T-helper 2 cell (primary cell): ENCODE results near the gene RLN3.
"Not testable (repeated sequence)": the region's sequence is repeated elsewhere in the genome, so short reads cannot be mapped to it uniquely, and the experiment has no call there.

Experiments used
- DNase-seq, 5 experiments: peaks; one replicate each; pipeline versions ENCODE4 v3.0.0 to v3.0.0-alpha.2; 2012 to 2022

RLN3 gene

GRCh38 chr19:14022469-14022868 is 5.5 kb upstream of the RLN3 start:
- no peak for DNase-seq

DNA sequence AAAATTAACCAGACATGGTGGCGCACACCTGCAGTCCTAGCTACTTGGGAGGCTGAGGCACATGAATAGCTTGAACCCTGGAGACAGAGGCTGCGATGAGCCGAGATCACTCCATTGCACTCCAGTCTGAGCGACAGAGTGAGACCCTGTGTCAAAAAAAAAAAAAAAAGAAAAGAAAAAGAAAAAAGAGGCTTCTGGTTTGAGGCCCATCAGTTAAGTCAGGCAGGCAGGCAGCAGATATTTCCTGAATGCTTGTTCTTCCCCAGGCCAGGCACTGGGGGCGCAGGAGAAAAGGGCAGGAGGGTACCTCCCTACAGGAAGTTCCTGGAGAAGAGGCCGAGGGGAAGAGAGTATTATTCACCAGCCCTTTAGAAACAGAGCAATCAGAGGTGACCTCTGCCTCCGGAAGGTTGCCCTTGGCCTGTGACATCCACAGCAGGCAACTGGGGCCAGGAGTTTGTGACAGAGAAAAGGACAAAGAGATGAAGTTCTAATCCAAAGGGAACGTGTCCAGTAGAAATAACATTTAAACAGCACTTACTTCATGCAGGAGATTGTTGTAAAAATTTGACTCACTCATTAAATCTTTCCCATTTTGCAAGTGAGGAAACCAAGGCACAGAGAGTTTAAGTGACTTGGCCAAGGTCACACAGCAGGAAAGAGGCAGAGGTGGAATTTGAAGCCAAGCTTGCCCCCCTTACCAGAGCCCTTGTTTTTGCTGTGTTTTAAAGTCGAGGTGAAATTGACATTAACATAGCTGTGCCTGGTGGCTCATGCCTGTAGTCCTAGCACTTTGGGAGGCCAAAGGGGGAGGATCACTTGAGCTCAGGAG is 4.3 kb upstream of the RLN3 start:
- DNase-seq, result no peak

GRCh38 chr19:14026652-14027192 is 1.2 kb upstream of the RLN3 start:
- not testable (repeated sequence) for DNase-seq

GRCh38 chr19:14028901-14029300 is 953 bp downstream of the RLN3 start:
- no peak for DNase-seq

GRCh38 chr19:14030997-14031718 is 3.2 kb downstream of the RLN3 start:
- peak in 3 of 5 experiments; percentile 63 to 78 (median 76) for DNase-seq

GRCh38 chr19:14031719-14032480 is 4.0 kb downstream of the RLN3 start, which contains the start of gene IL27RA:
Gene IL27RA, plus strand, starts transcription at chr19:14031762. Its CDS starts 111 bp downstream, at chr19:14031873.
- DNase-seq, result peak; percentile 51 to 90 (median 76)

- no peak for DNase-seq
Measured at GRCh38 chr19:14033946-14034345, 6.0 kb downstream of the RLN3 start.

DNA sequence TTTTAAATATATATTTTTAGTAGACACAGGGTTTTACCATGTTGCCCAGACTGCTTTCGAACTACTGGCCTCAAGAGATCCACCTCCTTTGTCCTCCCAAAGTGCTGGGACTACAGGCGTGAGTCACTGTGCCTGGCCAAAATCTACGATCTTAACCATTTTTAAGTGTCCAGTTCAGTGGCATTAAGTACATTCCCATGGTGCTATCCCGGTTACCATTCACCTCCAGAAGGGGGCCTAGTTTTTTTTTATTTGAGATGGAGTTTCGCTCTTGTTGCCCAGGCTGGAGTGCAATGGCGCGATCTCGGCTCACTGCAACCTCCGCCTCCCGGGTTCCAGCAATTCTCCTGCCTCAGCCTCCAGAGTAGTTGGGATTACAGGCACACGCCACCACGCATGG is 7.2 kb downstream of the RLN3 start:
- not testable (repeated sequence) for DNase-seq

DNA sequence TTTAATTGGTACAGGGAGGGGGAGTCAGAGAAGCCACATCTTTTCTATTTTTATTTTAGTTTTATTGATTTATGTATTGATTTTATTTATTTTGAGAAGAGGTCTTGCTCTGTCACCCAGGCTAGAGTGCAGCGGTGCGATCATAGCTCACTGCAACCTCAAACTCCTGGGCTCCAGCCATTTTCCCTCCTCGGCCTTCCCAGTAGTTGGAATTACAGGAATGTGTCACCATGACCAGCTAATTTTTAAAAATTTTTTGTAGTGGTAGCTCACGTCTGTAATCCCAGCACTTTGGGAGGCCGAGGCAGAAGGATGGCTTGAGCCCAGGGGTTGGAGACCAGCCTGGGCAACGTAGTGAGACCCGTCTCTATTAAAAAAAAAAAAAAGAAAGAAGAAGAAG is 7.8 kb downstream of the RLN3 start:
- DNase-seq, result no peak

DNA sequence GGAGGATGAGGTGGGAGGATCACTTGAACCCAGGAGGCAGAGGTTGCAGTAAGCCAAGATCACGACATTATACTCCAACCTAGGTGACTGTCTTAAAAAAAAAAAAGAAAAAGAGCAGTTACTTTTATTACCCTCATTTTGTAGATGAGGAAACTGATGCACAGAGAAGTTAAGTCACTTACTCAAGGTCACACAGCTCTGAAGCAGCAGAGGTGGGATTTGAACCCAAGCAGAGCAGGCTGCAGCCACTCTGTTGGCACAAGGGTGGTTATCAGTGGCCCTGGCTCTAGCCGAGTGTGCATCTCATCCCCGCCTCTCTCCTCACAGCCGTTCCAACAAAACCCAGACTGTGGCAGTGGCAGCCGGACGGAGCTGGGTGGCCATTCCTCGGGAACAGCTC is 11.2 kb downstream of the RLN3 start:
- no peak for DNase-seq

DNA sequence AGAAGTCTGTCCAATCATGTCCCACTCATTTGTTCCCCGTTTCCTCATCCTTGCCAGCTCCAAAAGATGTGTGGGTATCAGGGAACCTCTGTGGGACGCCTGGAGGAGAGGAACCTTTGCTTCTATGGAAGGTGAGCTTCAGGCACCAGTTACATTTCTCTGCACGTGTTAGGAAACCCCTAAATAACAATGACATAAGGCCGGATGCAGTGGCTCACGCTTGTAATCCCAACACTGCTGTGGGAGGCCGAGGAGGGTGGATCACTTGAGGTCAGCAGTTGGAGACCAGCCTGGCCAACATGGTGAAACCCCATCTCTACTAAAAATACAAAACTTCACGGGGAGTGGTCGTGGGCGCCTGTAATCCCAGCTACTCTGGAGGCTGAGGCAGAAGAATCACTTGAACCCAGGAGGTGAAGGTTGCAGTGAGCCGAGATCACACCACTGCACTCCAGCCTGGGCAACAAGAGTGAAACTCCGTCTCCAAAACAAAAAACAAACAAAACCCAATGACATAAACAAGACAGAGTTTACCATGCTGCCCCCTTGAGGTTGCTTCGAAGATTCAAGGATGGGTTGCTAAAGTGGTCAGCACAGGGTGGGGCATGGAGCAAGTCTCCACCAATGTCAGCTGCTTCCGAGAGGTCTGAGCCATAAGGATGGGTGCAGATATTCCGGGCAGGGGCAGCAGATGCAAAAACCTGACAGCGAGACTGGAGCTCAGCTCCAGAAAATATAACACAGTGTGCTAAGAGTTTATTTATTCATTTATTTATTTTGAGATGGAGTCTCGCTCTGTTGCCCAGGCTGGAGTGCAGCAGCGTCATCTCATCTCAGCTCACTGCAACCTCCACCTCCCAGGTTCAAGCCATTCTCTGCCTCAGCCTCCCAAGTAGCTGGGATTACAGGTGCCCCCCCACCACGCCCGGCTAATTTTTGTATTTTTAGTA is 15.0 kb downstream of the RLN3 start:
- peak in 3 of 5 experiments; percentile 28 to 71 (median 42) for DNase-seq

GRCh38 chr19:14047866-14048265 is 19.9 kb downstream of the RLN3 start:
- DNase-seq, result not testable (repeated sequence)

DNA sequence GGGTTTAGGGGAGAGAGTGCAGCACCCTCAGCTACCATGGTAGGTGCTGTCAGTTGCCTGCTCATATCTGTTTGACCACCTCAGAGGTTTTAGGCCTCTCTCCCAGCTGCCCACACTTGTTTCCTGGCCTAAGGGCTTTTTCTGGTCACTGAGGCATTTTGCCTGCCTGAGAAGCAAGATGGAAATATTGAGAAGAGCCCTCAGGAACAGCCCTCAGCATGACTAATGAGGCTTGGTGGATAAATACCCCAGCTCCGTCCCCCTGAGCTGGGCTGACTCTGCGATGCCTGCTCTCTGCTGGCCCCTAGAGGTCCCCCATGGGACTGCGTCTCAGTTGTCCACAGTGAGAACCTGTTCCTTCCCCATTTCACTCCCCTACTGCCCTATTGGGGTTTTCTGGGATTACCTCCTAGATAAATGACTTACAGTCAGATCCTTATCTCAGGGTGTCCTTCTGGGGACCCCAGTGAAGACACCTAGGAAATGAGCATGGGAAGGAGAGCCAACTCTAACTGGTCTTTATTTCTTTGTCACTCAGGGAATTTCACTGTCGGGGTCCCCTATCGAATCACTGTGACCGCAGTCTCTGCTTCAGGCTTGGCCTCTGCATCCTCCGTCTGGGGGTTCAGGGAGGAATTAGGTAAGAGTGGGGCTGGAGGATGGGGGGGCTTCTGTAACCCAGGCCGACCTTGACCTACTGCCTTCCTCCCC is 20.6 kb downstream of the RLN3 start:
- DNase-seq, result peak; percentile 50 to 64 (median 53)

GRCh38 chr19:14050512-14050911 is 22.6 kb downstream of the RLN3 start:
- DNase-seq, result no peak

- DNase-seq, result not testable (repeated sequence)
Measured at GRCh38 chr19:14050961-14051360, 23.0 kb downstream of the RLN3 start.

DNA sequence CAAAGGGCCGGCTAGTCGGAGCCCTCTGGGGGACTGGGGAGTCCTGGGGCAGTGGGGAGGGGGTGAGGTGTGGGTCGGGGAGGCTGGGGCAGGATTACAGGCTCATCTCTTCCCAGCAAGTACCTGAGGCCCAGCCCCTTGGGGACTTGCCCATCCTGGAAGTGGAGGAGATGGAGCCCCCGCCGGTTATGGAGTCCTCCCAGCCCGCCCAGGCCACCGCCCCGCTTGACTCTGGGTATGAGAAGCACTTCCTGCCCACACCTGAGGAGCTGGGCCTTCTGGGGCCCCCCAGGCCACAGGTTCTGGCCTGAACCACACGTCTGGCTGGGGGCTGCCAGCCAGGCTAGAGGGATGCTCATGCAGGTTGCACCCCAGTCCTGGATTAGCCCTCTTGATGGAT is 24.0 kb downstream of the RLN3 start:
- DNase-seq, result no peak

DNA sequence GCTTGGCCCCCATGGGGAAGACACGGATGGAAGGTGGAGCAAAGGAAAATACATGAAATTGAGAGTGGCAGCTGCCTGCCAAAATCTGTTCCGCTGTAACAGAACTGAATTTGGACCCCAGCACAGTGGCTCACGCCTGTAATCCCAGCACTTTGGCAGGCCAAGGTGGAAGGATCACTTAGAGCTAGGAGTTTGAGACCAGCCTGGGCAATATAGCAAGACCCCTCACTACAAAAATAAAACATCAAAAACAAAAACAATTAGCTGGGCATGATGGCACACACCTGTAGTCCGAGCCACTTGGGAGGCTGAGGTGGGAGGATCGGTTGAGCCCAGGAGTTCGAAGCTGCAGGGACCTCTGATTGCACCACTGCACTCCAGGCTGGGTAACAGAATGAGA is 24.5 kb downstream of the RLN3 start:
- DNase-seq, result no peak

GRCh38 chr19:14053032-14053431 is 25.1 kb downstream of the RLN3 start:
- no peak for DNase-seq

DNA sequence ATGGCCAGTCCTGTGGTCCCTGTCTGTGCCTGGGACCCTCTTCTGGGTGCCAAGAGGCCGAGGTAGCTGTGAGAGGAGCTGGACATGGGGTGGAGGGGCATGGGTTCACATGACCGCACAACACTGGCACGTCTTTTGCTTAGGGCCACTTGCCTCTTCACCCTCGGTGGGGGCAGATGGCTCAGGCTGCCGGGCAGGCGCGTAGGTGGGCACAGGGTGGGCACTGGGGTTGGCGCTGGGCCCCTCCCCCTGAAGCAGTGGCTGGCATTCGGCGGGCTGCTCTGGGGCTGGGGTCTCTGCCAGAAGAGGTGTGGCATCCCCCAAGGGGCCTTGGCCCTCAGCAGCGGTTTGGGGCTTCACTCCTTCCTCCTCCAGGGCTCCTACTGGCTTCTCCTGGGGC is 25.6 kb downstream of the RLN3 start:
- DNase-seq, result no peak

- no peak for DNase-seq
Measured at GRCh38 chr19:14054099-14054498, 26.2 kb downstream of the RLN3 start.

GRCh38 chr19:14054721-14055120 is 26.8 kb downstream of the RLN3 start:
- no peak for DNase-seq
